ENCODE measurements around the gene GNPTG. TPM values are rescaled to one million over a fixed set of nuclear protein-coding genes. Genes with fewer than 3 reads are reported as not detected.
A peak's percentile ranks its signal among the peaks of the same experiment; 100 is the strongest.

The GNPTG gene
- total and polyA plus RNA-seq, 9 of the 15 experiments (the other 6 are each of a cell fraction or from before 2014, with no cell fraction given): 0.69 to 33.3 (median 13.6) TPM

DNA sequence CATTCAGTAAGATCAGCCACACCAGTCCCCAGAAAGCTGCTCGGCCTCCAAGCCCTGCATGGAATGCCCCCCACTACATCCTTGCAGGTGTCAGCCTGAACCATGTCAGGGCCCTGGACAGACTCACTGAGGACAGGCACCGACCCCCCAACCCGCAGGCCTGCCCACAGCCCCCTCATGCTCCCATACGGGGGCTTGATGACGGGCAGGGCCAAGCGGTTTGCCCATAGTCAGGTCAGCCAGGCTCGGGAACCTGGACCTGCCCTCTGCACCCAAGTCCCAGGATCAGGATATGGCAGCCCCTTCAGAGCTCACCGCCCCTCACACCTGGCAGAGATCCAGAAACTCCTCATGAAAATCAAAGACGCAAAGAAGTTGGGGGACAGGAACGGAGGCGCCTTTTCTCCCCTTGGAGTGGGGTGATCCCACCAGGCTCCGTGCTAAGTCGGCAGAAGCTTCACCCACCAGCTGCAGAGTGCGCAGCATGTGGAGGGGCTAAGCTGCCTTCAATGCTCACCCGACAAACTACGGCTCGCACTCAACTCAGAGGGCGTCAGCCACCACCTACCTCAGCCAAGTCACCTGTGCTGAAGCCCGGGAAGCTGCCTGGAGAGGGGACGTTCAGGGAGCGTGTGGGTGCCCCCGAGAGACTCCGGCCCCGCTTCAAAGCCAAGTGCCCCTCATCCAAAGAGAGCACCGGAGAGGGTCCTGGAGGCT is 26.5 kb downstream of the GNPTG start (continued):
- TF ChIP-seq ZNF79 (CRISPR knock-in tag; IDR thresholded peaks at IDR 0.05; ENCODE audit: low read depth) (no peak), KAT7 (CRISPR knock-in tag; IDR thresholded peaks at IDR 0.05; ENCODE audit: borderline replicate concordance) (peak; percentile 46; the same call in 1 of the 2 replicates), SMAD4 (CRISPR knock-in tag; conservative IDR thresholded peaks at IDR 0.05) (no peak), ETV5 (CRISPR knock-in tag; IDR thresholded peaks at IDR 0.05; ENCODE audit: low read depth) (no peak), ARNT (IDR thresholded peaks at IDR 0.05) (no peak), ZBTB12 (CRISPR knock-in tag; IDR thresholded peaks at IDR 0.05) (no peak), NCOA4 (IDR thresholded peaks at IDR 0.05; ENCODE audit: partially characterized antibody) (no peak), HNRNPK (IDR thresholded peaks at IDR 0.05; ENCODE audit: low read depth, low read length, poor library complexity, severe bottlenecking) (no peak), SMARCE1 (IDR thresholded peaks at IDR 0.05) (no peak), HIVEP1 (CRISPR knock-in tag; IDR thresholded peaks at IDR 0.05) (no peak), SMAD3 (CRISPR knock-in tag; conservative IDR thresholded peaks at IDR 0.05) (no peak)
- TF ChIP-seq, protein P1, sequence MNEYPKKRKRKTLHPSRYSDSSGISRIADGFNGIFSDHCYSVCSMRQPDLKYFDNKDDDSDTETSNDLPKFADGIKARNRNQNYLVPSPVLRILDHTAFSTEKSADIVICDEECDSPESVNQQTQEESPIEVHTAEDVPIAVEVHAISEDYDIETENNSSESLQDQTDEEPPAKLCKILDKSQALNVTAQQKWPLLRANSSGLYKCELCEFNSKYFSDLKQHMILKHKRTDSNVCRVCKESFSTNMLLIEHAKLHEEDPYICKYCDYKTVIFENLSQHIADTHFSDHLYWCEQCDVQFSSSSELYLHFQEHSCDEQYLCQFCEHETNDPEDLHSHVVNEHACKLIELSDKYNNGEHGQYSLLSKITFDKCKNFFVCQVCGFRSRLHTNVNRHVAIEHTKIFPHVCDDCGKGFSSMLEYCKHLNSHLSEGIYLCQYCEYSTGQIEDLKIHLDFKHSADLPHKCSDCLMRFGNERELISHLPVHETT (CRISPR knock-in tag; conservative IDR thresholded peaks at IDR 0.05 in 1 of 2, IDR thresholded peaks at IDR 0.05 in 1 of 2): 0 out of 4 replicates have a peak, but pooled peaks of 1 of the 2 experiments have one; percentile 11
- TF ChIP-seq, protein P2, sequence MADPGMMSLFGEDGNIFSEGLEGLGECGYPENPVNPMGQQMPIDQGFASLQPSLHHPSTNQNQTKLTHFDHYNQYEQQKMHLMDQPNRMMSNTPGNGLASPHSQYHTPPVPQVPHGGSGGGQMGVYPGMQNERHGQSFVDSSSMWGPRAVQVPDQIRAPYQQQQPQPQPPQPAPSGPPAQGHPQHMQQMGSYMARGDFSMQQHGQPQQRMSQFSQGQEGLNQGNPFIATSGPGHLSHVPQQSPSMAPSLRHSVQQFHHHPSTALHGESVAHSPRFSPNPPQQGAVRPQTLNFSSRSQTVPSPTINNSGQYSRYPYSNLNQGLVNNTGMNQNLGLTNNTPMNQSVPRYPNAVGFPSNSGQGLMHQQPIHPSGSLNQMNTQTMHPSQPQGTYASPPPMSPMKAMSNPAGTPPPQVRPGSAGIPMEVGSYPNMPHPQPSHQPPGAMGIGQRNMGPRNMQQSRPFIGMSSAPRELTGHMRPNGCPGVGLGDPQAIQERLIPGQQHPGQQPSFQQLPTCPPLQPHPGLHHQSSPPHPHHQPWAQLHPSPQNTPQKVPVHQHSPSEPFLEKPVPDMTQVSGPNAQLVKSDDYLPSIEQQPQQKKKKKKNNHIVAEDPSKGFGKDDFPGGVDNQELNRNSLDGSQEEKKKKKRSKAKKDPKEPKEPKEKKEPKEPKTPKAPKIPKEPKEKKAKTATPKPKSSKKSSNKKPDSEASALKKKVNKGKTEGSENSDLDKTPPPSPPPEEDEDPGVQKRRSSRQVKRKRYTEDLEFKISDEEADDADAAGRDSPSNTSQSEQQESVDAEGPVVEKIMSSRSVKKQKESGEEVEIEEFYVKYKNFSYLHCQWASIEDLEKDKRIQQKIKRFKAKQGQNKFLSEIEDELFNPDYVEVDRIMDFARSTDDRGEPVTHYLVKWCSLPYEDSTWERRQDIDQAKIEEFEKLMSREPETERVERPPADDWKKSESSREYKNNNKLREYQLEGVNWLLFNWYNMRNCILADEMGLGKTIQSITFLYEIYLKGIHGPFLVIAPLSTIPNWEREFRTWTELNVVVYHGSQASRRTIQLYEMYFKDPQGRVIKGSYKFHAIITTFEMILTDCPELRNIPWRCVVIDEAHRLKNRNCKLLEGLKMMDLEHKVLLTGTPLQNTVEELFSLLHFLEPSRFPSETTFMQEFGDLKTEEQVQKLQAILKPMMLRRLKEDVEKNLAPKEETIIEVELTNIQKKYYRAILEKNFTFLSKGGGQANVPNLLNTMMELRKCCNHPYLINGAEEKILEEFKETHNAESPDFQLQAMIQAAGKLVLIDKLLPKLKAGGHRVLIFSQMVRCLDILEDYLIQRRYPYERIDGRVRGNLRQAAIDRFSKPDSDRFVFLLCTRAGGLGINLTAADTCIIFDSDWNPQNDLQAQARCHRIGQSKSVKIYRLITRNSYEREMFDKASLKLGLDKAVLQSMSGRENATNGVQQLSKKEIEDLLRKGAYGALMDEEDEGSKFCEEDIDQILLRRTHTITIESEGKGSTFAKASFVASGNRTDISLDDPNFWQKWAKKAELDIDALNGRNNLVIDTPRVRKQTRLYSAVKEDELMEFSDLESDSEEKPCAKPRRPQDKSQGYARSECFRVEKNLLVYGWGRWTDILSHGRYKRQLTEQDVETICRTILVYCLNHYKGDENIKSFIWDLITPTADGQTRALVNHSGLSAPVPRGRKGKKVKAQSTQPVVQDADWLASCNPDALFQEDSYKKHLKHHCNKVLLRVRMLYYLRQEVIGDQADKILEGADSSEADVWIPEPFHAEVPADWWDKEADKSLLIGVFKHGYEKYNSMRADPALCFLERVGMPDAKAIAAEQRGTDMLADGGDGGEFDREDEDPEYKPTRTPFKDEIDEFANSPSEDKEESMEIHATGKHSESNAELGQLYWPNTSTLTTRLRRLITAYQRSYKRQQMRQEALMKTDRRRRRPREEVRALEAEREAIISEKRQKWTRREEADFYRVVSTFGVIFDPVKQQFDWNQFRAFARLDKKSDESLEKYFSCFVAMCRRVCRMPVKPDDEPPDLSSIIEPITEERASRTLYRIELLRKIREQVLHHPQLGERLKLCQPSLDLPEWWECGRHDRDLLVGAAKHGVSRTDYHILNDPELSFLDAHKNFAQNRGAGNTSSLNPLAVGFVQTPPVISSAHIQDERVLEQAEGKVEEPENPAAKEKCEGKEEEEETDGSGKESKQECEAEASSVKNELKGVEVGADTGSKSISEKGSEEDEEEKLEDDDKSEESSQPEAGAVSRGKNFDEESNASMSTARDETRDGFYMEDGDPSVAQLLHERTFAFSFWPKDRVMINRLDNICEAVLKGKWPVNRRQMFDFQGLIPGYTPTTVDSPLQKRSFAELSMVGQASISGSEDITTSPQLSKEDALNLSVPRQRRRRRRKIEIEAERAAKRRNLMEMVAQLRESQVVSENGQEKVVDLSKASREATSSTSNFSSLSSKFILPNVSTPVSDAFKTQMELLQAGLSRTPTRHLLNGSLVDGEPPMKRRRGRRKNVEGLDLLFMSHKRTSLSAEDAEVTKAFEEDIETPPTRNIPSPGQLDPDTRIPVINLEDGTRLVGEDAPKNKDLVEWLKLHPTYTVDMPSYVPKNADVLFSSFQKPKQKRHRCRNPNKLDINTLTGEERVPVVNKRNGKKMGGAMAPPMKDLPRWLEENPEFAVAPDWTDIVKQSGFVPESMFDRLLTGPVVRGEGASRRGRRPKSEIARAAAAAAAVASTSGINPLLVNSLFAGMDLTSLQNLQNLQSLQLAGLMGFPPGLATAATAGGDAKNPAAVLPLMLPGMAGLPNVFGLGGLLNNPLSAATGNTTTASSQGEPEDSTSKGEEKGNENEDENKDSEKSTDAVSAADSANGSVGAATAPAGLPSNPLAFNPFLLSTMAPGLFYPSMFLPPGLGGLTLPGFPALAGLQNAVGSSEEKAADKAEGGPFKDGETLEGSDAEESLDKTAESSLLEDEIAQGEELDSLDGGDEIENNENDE (IDR thresholded peaks at IDR 0.05; ENCODE audit: low read depth, low read length): no peak
